NCI-H446 (cell line): ENCODE data around the gene KRTAP20-3.

ENCODE experiments used
- DNase-seq, 2 experiments: peaks; one replicate each; lab custom pipeline; 2025; lab: John Stamatoyannopoulos, UW

KRTAP20-3 gene

GRCh38 chr21:30684506-30684905 is 41.8 kb downstream of the KRTAP20-3 start:
- DNase-seq, result no peak

GRCh38 chr21:30689822-30690221 is 47.2 kb downstream of the KRTAP20-3 start:
- DNase-seq, result no peak
